HUES48 (cell line): Measurements from ENCODE around the gene SLC6A18.

Experiments used
- H3K27ac ChIP-seq: one replicate; pipeline ENCODE4 v1.7.0; 2013; ENCODE audit warnings: low read depth, low read length, inconsistent platforms
- H3K27me3 ChIP-seq: 2 replicates; pipeline ENCODE4 v1.6.1; 2013; ENCODE audit warnings: mild to moderate bottlenecking, low read length; ENCODE audit not compliant: control insufficient read depth, insufficient read depth
- H3K36me3 ChIP-seq: 2 replicates; pipeline ENCODE4 v1.6.1; 2013; ENCODE audit warnings: low read length; ENCODE audit not compliant: control insufficient read depth, insufficient read depth
- H3K4me1 ChIP-seq: 2 replicates; pipeline ENCODE4 v1.6.1; 2013; ENCODE audit warnings: mild to moderate bottlenecking, low read length; ENCODE audit not compliant: control insufficient read depth, insufficient read depth
- H3K4me3 ChIP-seq: 2 replicates; pipeline ENCODE4 v1.5.1; 2013; ENCODE audit warnings: mild to moderate bottlenecking, low read depth, low read length
- H3K9ac ChIP-seq: 2 replicates; pipeline ENCODE4 v1.6.1; 2013; ENCODE audit warnings: mild to moderate bottlenecking, low read depth, low read length, moderate library complexity
- H3K9me3 ChIP-seq: 2 replicates; pipeline ENCODE4 v1.6.1; 2013; ENCODE audit warnings: low read length; ENCODE audit not compliant: control insufficient read depth, insufficient read depth

Gene SLC6A18

DNA sequence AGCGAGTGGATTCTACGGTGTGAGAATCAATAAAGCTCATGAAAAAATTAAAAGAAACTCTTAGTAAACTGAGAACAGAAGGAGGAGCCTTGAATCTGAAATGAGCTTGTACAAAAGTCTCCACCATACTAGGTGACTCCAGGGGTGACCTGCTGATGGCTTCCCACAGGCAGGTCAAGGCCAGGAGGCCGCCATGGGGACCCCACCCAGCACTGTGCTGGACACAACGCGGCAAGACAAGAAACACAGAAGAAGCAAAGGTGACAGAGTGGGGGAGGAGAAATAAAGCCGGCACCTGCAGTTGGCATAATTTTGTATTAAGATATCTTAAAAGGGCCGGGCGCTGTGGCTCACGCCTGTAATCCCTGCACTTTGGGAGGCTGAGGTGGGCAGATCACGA lies 35.9 kb upstream of the SLC6A18 start:
- Histone ChIP-seq H3K9me3 (no peaks in the 10 kb centered on the region), H3K27me3 (no peaks in the 10 kb centered on the region; the same call in 1 of the 2 replicates), H3K36me3 (no peaks in the 10 kb centered on the region), H3K27ac (no peak overlapping the region), H3K4me1 (no peaks in the 10 kb centered on the region), H3K4me3 (no peak overlapping the region), H3K9ac (no peak overlapping the region)

- Histone ChIP-seq H3K9ac (no peak overlapping the region), H3K36me3 (no peaks in the 10 kb centered on the region), H3K9me3 (no peaks in the 10 kb centered on the region), H3K27me3 (no peaks in the 10 kb centered on the region; the same call in 1 of the 2 replicates), H3K4me3 (no peak overlapping the region), H3K4me1 (no peaks in the 10 kb centered on the region), H3K27ac (no peak overlapping the region)
Observed at GRCh38 chr5:1190278-1190677, 34.9 kb upstream of the SLC6A18 start.

GRCh38 chr5:1190837-1191239 lies 34.3 kb upstream of the SLC6A18 start:
- H3K27me3 ChIP-seq, result no peaks in the 10 kb centered on the region; the same call in 1 of the 2 replicates

GRCh38 chr5:1192971-1193590 lies 32.1 kb upstream of the SLC6A18 start:
- no peaks in the 10 kb centered on the region for H3K9me3 ChIP-seq
- H3K9ac ChIP-seq, result no peak overlapping the region
- no peaks in the 10 kb centered on the region for H3K36me3 ChIP-seq
- H3K27ac ChIP-seq, result no peak overlapping the region
- H3K4me3 ChIP-seq, result no peak overlapping the region
- no peaks in the 10 kb centered on the region; the same call in 1 of the 2 replicates for H3K27me3 ChIP-seq
- no peaks in the 10 kb centered on the region for H3K4me1 ChIP-seq

More at GRCh38 chr5:1190837-1191239, 34.3 kb upstream of the SLC6A18 start:
- Histone ChIP-seq H3K9ac (no peak overlapping the region), H3K4me3 (no peak overlapping the region), H3K4me1 (no peaks in the 10 kb centered on the region), H3K9me3 (no peaks in the 10 kb centered on the region), H3K27ac (no peak overlapping the region), H3K36me3 (no peaks in the 10 kb centered on the region)

DNA sequence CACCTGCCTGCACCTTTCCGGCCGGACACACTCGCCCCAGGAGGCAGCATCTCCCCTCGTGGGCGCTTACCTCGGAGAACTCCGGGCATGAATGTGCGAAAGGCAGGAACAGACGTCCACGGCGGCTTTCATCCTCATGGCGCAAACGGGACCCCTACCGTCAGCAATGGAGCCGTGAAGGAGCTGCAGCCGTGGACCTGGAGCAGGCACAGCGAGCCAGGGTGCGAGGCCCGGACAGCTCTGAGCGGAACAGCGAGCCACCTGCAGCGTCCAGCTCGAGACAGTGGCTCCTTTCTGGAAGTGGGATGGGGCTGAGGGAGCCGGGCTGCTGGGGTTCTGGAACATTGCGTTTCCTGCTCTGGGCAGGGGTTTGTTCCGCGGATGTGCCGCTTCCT lies 31.6 kb upstream of the SLC6A18 start:
- Histone ChIP-seq H3K9ac (no peak overlapping the region), H3K9me3 (no peaks in the 10 kb centered on the region), H3K4me3 (no peak overlapping the region), H3K27me3 (no peaks in the 10 kb centered on the region; the same call in 1 of the 2 replicates), H3K27ac (no peak overlapping the region), H3K4me1 (no peaks in the 10 kb centered on the region), H3K36me3 (no peaks in the 10 kb centered on the region)

- Histone ChIP-seq H3K9ac (no peak overlapping the region), H3K27me3 (no peaks in the 10 kb centered on the region; the same call in 1 of the 2 replicates), H3K4me1 (no peaks in the 10 kb centered on the region)
Observed at GRCh38 chr5:1194378-1194777, 30.8 kb upstream of the SLC6A18 start.

DNA sequence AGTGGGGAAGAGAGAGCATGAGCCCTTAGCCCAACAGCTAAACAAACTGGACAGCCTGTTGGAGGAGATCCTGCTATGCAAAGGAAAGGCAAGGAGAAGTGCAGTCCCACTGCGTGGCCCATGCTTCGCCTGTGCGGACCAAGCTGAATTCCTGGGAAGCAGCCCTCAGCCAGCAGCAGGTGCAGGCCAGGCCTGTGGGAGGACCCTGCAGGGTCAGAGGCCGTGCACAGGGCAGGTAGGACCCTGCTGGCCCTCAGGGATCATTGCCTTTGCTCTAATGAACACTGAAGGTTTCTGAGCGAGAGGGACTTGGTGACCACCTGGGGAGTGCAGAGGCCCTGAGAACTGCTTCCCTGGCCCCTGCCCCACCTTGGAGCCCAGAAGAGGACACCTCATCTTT lies 29.7 kb upstream of the SLC6A18 start:
- Histone ChIP-seq H3K27ac (no peak overlapping the region), H3K9me3 (no peaks in the 10 kb centered on the region), H3K27me3 (no peaks in the 10 kb centered on the region; the same call in 1 of the 2 replicates), H3K4me1 (no peaks in the 10 kb centered on the region), H3K9ac (no peak overlapping the region), H3K4me3 (no peak overlapping the region), H3K36me3 (no peaks in the 10 kb centered on the region)

More at GRCh38 chr5:1194378-1194777, 30.8 kb upstream of the SLC6A18 start:
- Histone ChIP-seq H3K9me3 (no peaks in the 10 kb centered on the region), H3K4me3 (no peak overlapping the region), H3K36me3 (no peaks in the 10 kb centered on the region), H3K27ac (no peak overlapping the region)

DNA sequence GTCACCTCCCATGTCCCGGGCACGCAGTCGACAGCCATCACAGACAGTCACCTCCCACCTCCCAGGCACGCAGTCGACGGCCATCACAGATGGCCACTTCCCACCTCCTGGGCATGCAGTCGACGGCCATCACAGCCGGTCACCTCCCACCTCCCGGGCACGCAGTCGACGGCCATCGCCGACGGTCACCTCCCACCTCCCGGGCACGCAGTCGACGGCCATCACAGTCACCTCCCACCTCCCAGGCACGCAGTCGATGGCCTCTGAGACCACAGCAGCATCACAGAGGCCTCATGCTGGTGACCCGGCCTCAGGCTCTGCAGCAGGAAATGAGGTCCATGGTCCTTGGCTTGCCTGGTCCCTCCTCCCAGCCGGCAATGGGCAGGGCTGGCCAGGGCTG lies 29.3 kb upstream of the SLC6A18 start:
- H3K4me1 ChIP-seq, result no peaks in the 10 kb centered on the region
- H3K9ac ChIP-seq, result no peak overlapping the region
- no peaks in the 10 kb centered on the region for H3K36me3 ChIP-seq
- no peak overlapping the region for H3K4me3 ChIP-seq
- H3K27ac ChIP-seq, result no peak overlapping the region
- no peaks in the 10 kb centered on the region for H3K9me3 ChIP-seq
- H3K27me3 ChIP-seq, result no peaks in the 10 kb centered on the region; the same call in 1 of the 2 replicates

DNA sequence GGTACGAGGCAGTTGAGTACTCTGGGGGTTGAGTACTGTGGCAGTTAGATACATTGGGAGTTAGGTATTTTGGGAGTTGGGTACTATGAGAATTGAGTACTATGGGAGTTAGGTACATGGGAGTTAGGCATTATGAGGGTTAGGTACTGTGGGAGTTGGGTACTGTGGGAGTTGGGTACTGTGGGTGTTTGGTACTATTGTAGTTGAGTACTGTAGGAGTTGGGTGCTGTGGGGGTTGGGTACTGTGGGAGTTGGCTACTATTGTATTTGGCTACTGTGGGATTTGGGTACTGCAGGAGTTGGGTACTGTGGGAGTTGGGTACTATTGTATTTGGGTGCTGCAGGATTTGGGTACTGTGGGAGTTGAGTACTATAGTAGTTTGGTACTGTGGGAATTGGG lies 28.6 kb upstream of the SLC6A18 start:
- Histone ChIP-seq H3K4me3 (no peak overlapping the region), H3K4me1 (no peaks in the 10 kb centered on the region), H3K27ac (no peak overlapping the region), H3K36me3 (no peaks in the 10 kb centered on the region), H3K9ac (no peak overlapping the region), H3K9me3 (no peaks in the 10 kb centered on the region), H3K27me3 (no peaks in the 10 kb centered on the region; the same call in 1 of the 2 replicates)

DNA sequence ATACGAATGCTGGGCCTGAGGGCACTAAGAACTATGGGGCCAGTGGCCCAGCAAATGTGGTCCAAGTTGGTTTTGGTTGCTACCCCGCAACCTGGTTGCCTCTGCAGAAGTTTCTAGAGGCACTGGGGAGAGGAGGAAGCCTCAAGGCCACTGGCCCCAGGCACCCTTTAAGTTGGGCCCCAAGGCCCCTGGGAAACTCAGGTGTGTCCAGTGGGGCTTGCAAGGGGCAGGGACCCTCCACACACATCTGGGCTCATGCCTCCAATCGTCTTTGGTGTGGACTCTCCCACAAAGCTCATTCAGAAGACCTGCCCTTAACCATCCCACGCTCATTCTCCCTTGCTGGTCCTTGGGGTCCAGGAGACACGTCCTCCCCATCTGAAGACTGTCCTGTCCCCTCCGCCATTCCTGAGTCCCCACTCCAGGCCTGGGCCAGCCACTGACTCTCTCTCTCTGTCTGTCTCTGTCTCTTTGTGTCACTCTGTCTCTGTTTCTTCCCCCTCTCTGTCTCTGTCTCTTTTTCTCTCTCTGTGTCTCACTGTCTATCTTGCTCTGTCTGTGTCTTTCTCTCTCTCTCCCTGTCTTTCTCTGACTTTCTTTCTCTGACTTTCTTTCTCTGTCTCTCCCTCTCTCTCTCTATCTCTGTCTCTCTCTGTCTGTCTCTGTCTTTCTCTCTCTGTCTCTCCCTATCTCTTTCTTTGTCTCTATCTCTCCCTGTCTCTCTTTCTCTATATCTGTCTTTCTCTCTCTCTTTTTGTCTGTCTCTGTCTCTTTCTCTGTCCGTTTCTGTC lies 27.1 kb upstream of the SLC6A18 start:
- no peak overlapping the region for H3K27ac ChIP-seq
- no peaks in the 10 kb centered on the region for H3K36me3 ChIP-seq
- no peak overlapping the region for H3K9ac ChIP-seq
- no peaks in the 10 kb centered on the region for H3K4me1 ChIP-seq
- H3K4me3 ChIP-seq, result no peak overlapping the region
- no peaks in the 10 kb centered on the region for H3K9me3 ChIP-seq
- no peaks in the 10 kb centered on the region; the same call in 1 of the 2 replicates for H3K27me3 ChIP-seq

- Histone ChIP-seq H3K27ac (no peak overlapping the region), H3K27me3 (no peaks in the 10 kb centered on the region; the same call in 1 of the 2 replicates), H3K9ac (no peak overlapping the region), H3K4me1 (no peaks in the 10 kb centered on the region), H3K9me3 (no peaks in the 10 kb centered on the region), H3K4me3 (no peak overlapping the region), H3K36me3 (no peaks in the 10 kb centered on the region)
Observed at GRCh38 chr5:1199340-1199648, 25.9 kb upstream of the SLC6A18 start.
